Osteoblast (primary cell): ENCODE results near the gene BTN2A1. TPM values are rescaled to one million over a fixed set of nuclear protein-coding genes. Genes with fewer than 3 reads are reported as not detected.

ENCODE experiments used
- DNase-seq: peaks from one replicate; pipeline ENCODE4 v3.0.0; 2011; ENCODE audit warnings: low spot score, mixed read lengths; ENCODE audit not compliant: insufficient read length; ENCODE audit errors: missing footprints
- H2AFZ ChIP-seq: 2 replicates; pipeline ENCODE4 v1.6.0; 2011; ENCODE audit warnings: mild to moderate bottlenecking, low read length
- H3K27ac ChIP-seq: 2 replicates; pipeline ENCODE4 v1.5.1; 2011; ENCODE audit warnings: mild to moderate bottlenecking, low read depth, low read length, moderate library complexity
- H3K27me3 ChIP-seq: 2 replicates; pipeline ENCODE4 v1.6.0; 2012; ENCODE audit warnings: mild to moderate bottlenecking, control low read depth, inconsistent platforms, low read length, moderate library complexity; ENCODE audit not compliant: insufficient read depth
- H3K36me3 ChIP-seq: 2 replicates; pipeline ENCODE4 v1.5.1; 2011; ENCODE audit warnings: mild to moderate bottlenecking, low read length, control low read depth, moderate library complexity; ENCODE audit not compliant: insufficient read depth
- H3K4me1 ChIP-seq: 2 replicates; pipeline ENCODE4 v1.5.1; 2011; ENCODE audit warnings: mild to moderate bottlenecking, low read length, control low read depth, moderate library complexity; ENCODE audit not compliant: insufficient read depth
- H3K4me2 ChIP-seq: 2 replicates; pipeline ENCODE4 v1.6.0; 2011; ENCODE audit warnings: mild to moderate bottlenecking, low read length; ENCODE audit not compliant: insufficient read depth
- H3K4me3 ChIP-seq: fragments of 200-600 bp; sonication (generic); 3 replicates; pipeline ENCODE4 v1.5.1; 2012; ENCODE audit warnings: mild to moderate bottlenecking, low read length, inconsistent platforms; ENCODE audit not compliant: insufficient read depth
- H3K79me2 ChIP-seq: 2 replicates; pipeline ENCODE4 v1.6.0; 2012; ENCODE audit warnings: mild to moderate bottlenecking, low read length, control low read depth, inconsistent platforms; ENCODE audit not compliant: insufficient read depth
- H3K9me3 ChIP-seq: 2 replicates; pipeline ENCODE4 v1.5.1; 2011; ENCODE audit warnings: low read depth, low read length, control low read depth
- H4K20me1 ChIP-seq: 2 replicates; pipeline ENCODE4 v1.6.0; 2012; ENCODE audit warnings: mild to moderate bottlenecking, low read length, control low read depth; ENCODE audit not compliant: insufficient read depth
- CTCF ChIP-seq: IDR thresholded peaks from 2 replicates; pipeline ENCODE4 v1.5.1; 2011; ENCODE audit warnings: mild to moderate bottlenecking, low read depth, low read length, moderate library complexity; ENCODE audit errors: extremely low read depth
- total RNA-seq: library from RNA; depleted of rRNA; stranded (reverse); fragments of >200 nt; gene quantifications from 2 replicates; pipeline ENCODE4 v1.2.3, GENCODE V29; 2012

Gene BTN2A1
- total RNA-seq = 10.5 and 11.5 TPM in 2 replicates

- Histone ChIP-seq H3K27me3 (no peaks in the 10 kb centered on the region), H3K79me2 (peaks cover 50% of the 10 kb centered on the region), H3K36me3 (peaks cover 33% of the 10 kb centered on the region), H3K27ac (peak within 1 kb of the TSS; percentile 86), H3K4me1 (peaks cover 45% of the 10 kb centered on the region), H2AFZ (peak within 1 kb of the TSS; percentile 93), H3K9me3 (no peaks in the 10 kb centered on the region), H4K20me1 (peaks cover 17% of the 10 kb centered on the region), H3K4me3 (peak within 1 kb of the TSS; percentile 81), H3K4me2 (peak within 1 kb of the TSS; percentile 80)
- DNase-seq = peak; percentile 96
- no peak for TF ChIP-seq CTCF
Measured at GRCh38 chr6:26457806-26458688, at the start of gene BTN2A1. Gene BTN2A1 (plus strand): TSS chr6:26457955. CDS start chr6:26458637, 682 bp downstream.

GRCh38 chr6:26408828-26409730 lies 48.7 kb upstream of the BTN2A1 start:
- Histone ChIP-seq H3K4me1 (peaks cover 10% of the 10 kb centered on the region), H3K9me3 (no peaks in the 10 kb centered on the region), H3K79me2 (no peaks in the 10 kb centered on the region), H3K27ac (no peak overlapping the region), H2AFZ (no peak overlapping the region), H3K36me3 (peaks cover 8% of the 10 kb centered on the region), H3K4me2 (no peak overlapping the region), H3K27me3 (no peaks in the 10 kb centered on the region), H4K20me1 (no peaks in the 10 kb centered on the region), H3K4me3 (no peak overlapping the region)
- no peak for TF ChIP-seq CTCF
- no peak for DNase-seq

GRCh38 chr6:26411751-26412150 lies 46.0 kb upstream of the BTN2A1 start:
- no peak for DNase-seq
- H2AFZ ChIP-seq = peak overlapping the region; percentile 40
- no peaks in the 10 kb centered on the region for H3K79me2 ChIP-seq
- peak; percentile 26 for TF ChIP-seq CTCF
- peak overlapping the region; percentile 47 for H3K27ac ChIP-seq
- peaks cover 8% of the 10 kb centered on the region for H3K36me3 ChIP-seq
- H3K4me1 ChIP-seq = peaks cover 10% of the 10 kb centered on the region
- H4K20me1 ChIP-seq = no peaks in the 10 kb centered on the region
- H3K4me3 ChIP-seq = no peak overlapping the region
- no peaks in the 10 kb centered on the region for H3K27me3 ChIP-seq
- peak overlapping the region; percentile 34 for H3K4me2 ChIP-seq
- no peaks in the 10 kb centered on the region for H3K9me3 ChIP-seq
